HEK293 (cell line): ENCODE results near the gene EPHB1.
A peak's percentile ranks its signal among the peaks of the same experiment; 100 is the strongest.

ENCODE experiments used
- CTCF ChIA-PET: fragments of 350-600 bp; formaldehyde crosslinking; extraction: SDS; loops from one replicate; lab custom pipeline; 2021; ENCODE audit warnings: antibody characterized with exemption; lab: Yijun Ruan, JAX
- POLR2A ChIA-PET: fragments of 300-600 bp; formaldehyde crosslinking; extraction: SDS; loops from one replicate; lab custom pipeline; 2020; ENCODE audit warnings: antibody characterized with exemption, inconsistent platforms; lab: Yijun Ruan, JAX
- H3K27ac ChIP-seq: fragments of 200-500 bp; sonication (Bioruptor generic); 2 replicates; pipeline ENCODE4 v1.5.1; 2014; ENCODE audit warnings: low read depth, low read length, control low read depth, inconsistent platforms; ENCODE audit errors: extremely low read depth
- H3K36me3 ChIP-seq, 2 experiments: fragments of 200-500 bp in 1 of 2; sonication (Bioruptor generic) in 1 of 2; 1 replicate in 1 of 2; 2 replicates in 1 of 2; pipeline ENCODE4 v1.5.1; 2014 to 2017; ENCODE audit warnings: inconsistent platforms in 2 of 2, low read length in 2 of 2; ENCODE audit not compliant: control insufficient read depth in 2 of 2, insufficient read depth in 1 of 2
- H3K4me1 ChIP-seq: fragments of 200-500 bp; sonication (Bioruptor generic); 2 replicates; pipeline ENCODE4 v1.5.1; 2014; ENCODE audit warnings: mild to moderate bottlenecking, low read length, inconsistent platforms; ENCODE audit not compliant: control insufficient read depth, insufficient read depth
- H3K4me3 ChIP-seq: 2 replicates; pipeline ENCODE4 v1.5.1; 2011; ENCODE audit warnings: low read depth, mild to moderate bottlenecking, control low read depth, low read length, moderate library complexity
- H3K9me3 ChIP-seq: fragments of 200-500 bp; sonication (Bioruptor generic); 2 replicates; pipeline ENCODE4 v1.5.1; 2014; ENCODE audit warnings: low read depth, low read length, inconsistent platforms; ENCODE audit not compliant: control insufficient read depth, insufficient read depth
- FEZF1 ChIP-seq: fragments of 450-650 bp; formaldehyde crosslinking; IDR thresholded peaks from 2 replicates; pipeline ENCODE4 v1.5.1; 2016; ENCODE audit warnings: missing biosample characterization, missing genetic modification characterization
- HOXA7 ChIP-seq: sonication (generic); formaldehyde crosslinking; IDR thresholded peaks from 2 replicates; pipeline ENCODE4 v1.8.1; 2022; ENCODE audit warnings: missing genetic modification reagents, borderline replicate concordance
- PRDM10 ChIP-seq: fragments of 450-650 bp; formaldehyde crosslinking; IDR thresholded peaks from 2 replicates; pipeline ENCODE4 v1.5.1; 2016; ENCODE audit warnings: missing biosample characterization, missing genetic modification characterization
- SCRT2 ChIP-seq: fragments of 450-650 bp; formaldehyde crosslinking; IDR thresholded peaks from 2 replicates; pipeline ENCODE4 v1.5.1; 2016; ENCODE audit warnings: missing biosample characterization, missing genetic modification characterization
- ZNF138 ChIP-seq: fragments of 450-650 bp; formaldehyde crosslinking; IDR thresholded peaks from 2 replicates; pipeline ENCODE4 v1.5.1; 2016; ENCODE audit warnings: missing biosample characterization, missing genetic modification characterization, borderline replicate concordance
- ZNF18 ChIP-seq: fragments of 450-650 bp; formaldehyde crosslinking; IDR thresholded peaks from 2 replicates; pipeline ENCODE4 v1.5.1; 2016; ENCODE audit warnings: missing biosample characterization, missing genetic modification characterization
- ZNF202 ChIP-seq: fragments of 450-650 bp; formaldehyde crosslinking; IDR thresholded peaks from 2 replicates; pipeline ENCODE4 v1.5.1; 2016; ENCODE audit warnings: missing biosample characterization, missing genetic modification characterization, borderline replicate concordance
- ZNF266 ChIP-seq: fragments of 450-650 bp; formaldehyde crosslinking; IDR thresholded peaks from 2 replicates; pipeline ENCODE4 v1.5.1; 2016; ENCODE audit warnings: missing biosample characterization, missing genetic modification characterization, low read depth
- ZNF274 ChIP-seq, 2 experiments: fragments of 200-500 bp in 1 of 2; fragments of 450-650 bp in 1 of 2; sonication (Bioruptor generic) in 1 of 2; formaldehyde crosslinking in 1 of 2; IDR thresholded peaks; 2 replicates each; pipeline versions ENCODE4 v1.5.1 to v1.6.1; 2014 to 2016; ENCODE audit warnings: borderline replicate concordance in 1 of 2, inconsistent platforms in 1 of 2, low read length in 1 of 2, missing biosample characterization in 1 of 2, missing genetic modification characterization in 1 of 2
- ZNF335 ChIP-seq: fragments of 450-650 bp; formaldehyde crosslinking; conservative IDR thresholded peaks from 2 replicates; pipeline ENCODE4 v1.5.1; 2016; ENCODE audit warnings: missing biosample characterization, missing genetic modification characterization
- ZNF391 ChIP-seq: fragments of 450-650 bp; formaldehyde crosslinking; IDR thresholded peaks from 2 replicates; pipeline ENCODE4 v1.5.1; 2016; ENCODE audit warnings: low read depth, missing biosample characterization, missing genetic modification characterization, borderline replicate concordance
- ZNF426 ChIP-seq: fragments of 450-650 bp; formaldehyde crosslinking; IDR thresholded peaks from 2 replicates; pipeline ENCODE4 v1.5.1; 2017; ENCODE audit warnings: missing biosample characterization, missing genetic modification characterization, mild to moderate bottlenecking, inconsistent platforms, moderate library complexity
- ZNF585B ChIP-seq: fragments of 450-650 bp; formaldehyde crosslinking; IDR thresholded peaks from 2 replicates; pipeline ENCODE4 v1.5.1; 2016; ENCODE audit warnings: missing biosample characterization, missing genetic modification characterization
- ZNF639 ChIP-seq: fragments of 450-650 bp; formaldehyde crosslinking; IDR thresholded peaks from 2 replicates; pipeline ENCODE4 v1.5.1; 2016; ENCODE audit warnings: missing biosample characterization, missing genetic modification characterization
- ZNF768 ChIP-seq: fragments of 450-650 bp; formaldehyde crosslinking; IDR thresholded peaks from 2 replicates; pipeline ENCODE4 v1.5.1; 2018; ENCODE audit warnings: missing biosample characterization, mild to moderate bottlenecking, missing genetic modification characterization
- ZNF791 ChIP-seq: fragments of 450-650 bp; formaldehyde crosslinking; IDR thresholded peaks from 2 replicates; pipeline ENCODE4 v1.5.1; 2016; ENCODE audit warnings: missing biosample characterization, missing genetic modification characterization
- TF ChIP-seq, protein P1 (sequence below): fragments of 450-650 bp; formaldehyde crosslinking; IDR thresholded peaks from 2 replicates; pipeline ENCODE4 v1.5.1; 2016; ENCODE audit warnings: missing biosample characterization, missing genetic modification characterization
- TF ChIP-seq, protein P2 (sequence below): fragments of 450-650 bp; formaldehyde crosslinking; IDR thresholded peaks from 2 replicates; pipeline ENCODE4 v1.5.1; 2017; ENCODE audit warnings: missing biosample characterization, missing genetic modification characterization

The EPHB1 gene

GRCh38 chr3:134911586-134912548 lies 116.8 kb downstream of the EPHB1 start:
- ChIA-PET POLR2A (no interaction called here), CTCF (no interaction called here)
- no peak overlapping the region for H3K27ac ChIP-seq
- H3K4me1 ChIP-seq = no peaks in the 10 kb centered on the region
- H3K4me3 ChIP-seq = no peak overlapping the region
- H3K36me3 ChIP-seq = no peaks in the 10 kb centered on the region
- no peaks in the 10 kb centered on the region for H3K9me3 ChIP-seq
- TF ChIP-seq PRDM10 (tag by site-specific recombination) (peak; percentile 83), ZNF585B (tag by site-specific recombination) (no peak), ZNF391 (tag by site-specific recombination) (no peak)
- TF ChIP-seq, protein P1, sequence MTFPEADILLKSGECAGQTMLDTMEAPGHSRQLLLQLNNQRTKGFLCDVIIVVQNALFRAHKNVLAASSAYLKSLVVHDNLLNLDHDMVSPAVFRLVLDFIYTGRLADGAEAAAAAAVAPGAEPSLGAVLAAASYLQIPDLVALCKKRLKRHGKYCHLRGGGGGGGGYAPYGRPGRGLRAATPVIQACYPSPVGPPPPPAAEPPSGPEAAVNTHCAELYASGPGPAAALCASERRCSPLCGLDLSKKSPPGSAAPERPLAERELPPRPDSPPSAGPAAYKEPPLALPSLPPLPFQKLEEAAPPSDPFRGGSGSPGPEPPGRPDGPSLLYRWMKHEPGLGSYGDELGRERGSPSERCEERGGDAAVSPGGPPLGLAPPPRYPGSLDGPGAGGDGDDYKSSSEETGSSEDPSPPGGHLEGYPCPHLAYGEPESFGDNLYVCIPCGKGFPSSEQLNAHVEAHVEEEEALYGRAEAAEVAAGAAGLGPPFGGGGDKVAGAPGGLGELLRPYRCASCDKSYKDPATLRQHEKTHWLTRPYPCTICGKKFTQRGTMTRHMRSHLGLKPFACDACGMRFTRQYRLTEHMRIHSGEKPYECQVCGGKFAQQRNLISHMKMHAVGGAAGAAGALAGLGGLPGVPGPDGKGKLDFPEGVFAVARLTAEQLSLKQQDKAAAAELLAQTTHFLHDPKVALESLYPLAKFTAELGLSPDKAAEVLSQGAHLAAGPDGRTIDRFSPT = no peak
- TF ChIP-seq, all 188 proteins: peak for 1

GRCh38 chr3:134916276-134916961 lies 121.4 kb downstream of the EPHB1 start:
- CTCF ChIA-PET = no interaction called here
- Histone ChIP-seq H3K4me1 (no peaks in the 10 kb centered on the region), H3K9me3 (no peaks in the 10 kb centered on the region), H3K4me3 (no peak overlapping the region), H3K27ac (no peak overlapping the region), H3K36me3 (no peaks in the 10 kb centered on the region)
- TF ChIP-seq ZNF639 (tag by site-specific recombination) = no peak
- TF ChIP-seq ZNF791 (tag by site-specific recombination) = no peak
- no peak for TF ChIP-seq ZNF274 (IDR thresholded peaks at IDR 0.05; ENCODE audit: low read length)
- TF ChIP-seq ZNF274 (tag by site-specific recombination; IDR thresholded peaks at IDR 0.05; ENCODE audit: borderline replicate concordance) = no peak
- TF ChIP-seq ZNF768 (tag by site-specific recombination) = no peak
- no peak for TF ChIP-seq HOXA7 (CRISPR knock-in tag)
- no peak for TF ChIP-seq ZNF138 (tag by site-specific recombination)
- TF ChIP-seq SCRT2 (tag by site-specific recombination) = no peak
- no peak for TF ChIP-seq ZNF266 (tag by site-specific recombination)
- TF ChIP-seq ZNF18 (tag by site-specific recombination) = no peak
- TF ChIP-seq ZNF335 (tag by site-specific recombination) = no peak
- TF ChIP-seq ZNF202 = no peak
- no peak for TF ChIP-seq ZNF426 (tag by site-specific recombination)
- no peak for TF ChIP-seq FEZF1
- TF ChIP-seq, protein P2, sequence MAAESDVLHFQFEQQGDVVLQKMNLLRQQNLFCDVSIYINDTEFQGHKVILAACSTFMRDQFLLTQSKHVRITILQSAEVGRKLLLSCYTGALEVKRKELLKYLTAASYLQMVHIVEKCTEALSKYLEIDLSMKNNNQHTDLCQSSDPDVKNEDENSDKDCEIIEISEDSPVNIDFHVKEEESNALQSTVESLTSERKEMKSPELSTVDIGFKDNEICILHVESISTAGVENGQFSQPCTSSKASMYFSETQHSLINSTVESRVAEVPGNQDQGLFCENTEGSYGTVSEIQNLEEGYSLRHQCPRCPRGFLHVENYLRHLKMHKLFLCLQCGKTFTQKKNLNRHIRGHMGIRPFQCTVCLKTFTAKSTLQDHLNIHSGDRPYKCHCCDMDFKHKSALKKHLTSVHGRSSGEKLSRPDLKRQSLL (tag by site-specific recombination) = no peak
- POLR2A ChIA-PET = no interaction called here
